NCI-H82 treated with DMSO at 0.1 percent for 48 hours (cell line): ENCODE data around the gene ASL.
"Not testable (repeated sequence)": the region's sequence is repeated elsewhere in the genome, so short reads cannot be mapped to it uniquely, and the experiment has no call there.

ENCODE experiments used
- DNase-seq: peaks from one replicate; lab custom pipeline; 2025; ENCODE audit not compliant: unreplicated experiment; lab: John Stamatoyannopoulos, UW

The ASL gene

GRCh38 chr7:66116680-66117420 lies 41.2 kb downstream of the ASL start:
- DNase-seq: not testable (repeated sequence)

DNA sequence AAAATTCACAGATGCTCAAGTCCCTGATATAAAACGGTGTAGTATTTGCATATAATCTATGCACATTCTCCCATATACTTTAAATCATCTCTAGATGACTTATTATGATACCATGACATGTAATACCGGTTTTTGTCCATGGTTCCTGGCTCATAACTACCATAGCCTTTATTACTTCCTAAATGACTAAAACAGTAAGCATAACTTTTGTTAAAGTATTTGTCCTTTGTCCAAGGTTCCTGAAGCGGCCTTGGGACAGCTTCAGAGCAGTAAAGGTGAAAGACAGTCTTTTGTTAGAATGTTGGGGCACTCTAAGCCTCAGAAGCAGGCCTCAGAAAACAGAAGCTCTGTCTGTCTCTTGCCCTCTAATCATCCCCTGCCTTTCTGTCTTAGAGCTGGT lies 43.0 kb downstream of the ASL start:
- DNase-seq: no peak

DNA sequence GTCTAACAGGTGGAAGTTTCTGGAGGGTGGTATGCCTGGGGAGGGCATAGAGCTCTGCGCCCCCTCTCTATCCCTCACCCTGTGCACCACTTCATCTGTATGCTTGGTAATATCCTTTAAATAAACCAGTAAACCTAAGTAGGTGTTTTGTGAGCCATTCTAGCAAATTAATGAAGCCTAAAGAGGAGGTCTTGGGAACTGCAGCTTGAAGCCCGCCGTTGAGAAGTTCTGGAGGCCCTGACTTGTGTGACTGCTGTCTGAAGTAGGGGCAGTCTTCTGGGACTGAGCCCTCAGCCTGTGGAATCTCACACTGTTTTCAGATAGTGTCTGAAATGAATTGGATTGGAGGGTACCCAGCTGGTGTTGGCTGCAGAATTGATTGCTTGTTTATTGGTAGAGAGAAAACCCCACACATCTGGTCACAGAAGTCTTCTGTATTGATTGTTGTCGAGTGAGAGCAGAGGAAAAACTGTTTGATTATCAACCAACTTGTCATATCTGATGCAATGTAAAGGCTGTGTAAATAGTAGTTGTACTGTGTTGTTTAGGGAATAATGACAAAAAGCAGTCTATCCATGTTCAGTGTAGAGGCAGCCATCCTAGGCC lies 43.7 kb downstream of the ASL start:
- DNase-seq: no peak

DNA sequence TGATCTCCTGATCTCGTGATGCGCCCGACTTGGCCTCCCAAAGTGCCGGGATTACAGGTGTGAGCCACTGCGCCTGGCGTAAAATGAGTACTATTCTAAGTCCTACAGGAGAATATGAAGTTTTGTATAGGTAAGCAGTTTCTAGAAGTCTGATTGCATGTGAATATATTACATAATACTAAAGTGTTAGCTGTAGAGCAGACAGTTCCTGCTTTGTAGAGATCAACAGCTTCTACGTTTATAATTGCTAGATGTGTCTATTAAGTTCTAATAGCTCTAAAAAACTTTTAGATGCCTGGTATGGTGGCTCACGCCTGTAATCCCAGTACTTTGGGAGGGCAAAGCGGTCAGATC lies 47.5 kb downstream of the ASL start:
- DNase-seq: no peak

- DNase-seq: not testable (repeated sequence)
Measured at GRCh38 chr7:66124569-66124861, 48.9 kb downstream of the ASL start.

- DNase-seq: no peak
Measured at GRCh38 chr7:66125052-66125694, 49.6 kb downstream of the ASL start.

DNA sequence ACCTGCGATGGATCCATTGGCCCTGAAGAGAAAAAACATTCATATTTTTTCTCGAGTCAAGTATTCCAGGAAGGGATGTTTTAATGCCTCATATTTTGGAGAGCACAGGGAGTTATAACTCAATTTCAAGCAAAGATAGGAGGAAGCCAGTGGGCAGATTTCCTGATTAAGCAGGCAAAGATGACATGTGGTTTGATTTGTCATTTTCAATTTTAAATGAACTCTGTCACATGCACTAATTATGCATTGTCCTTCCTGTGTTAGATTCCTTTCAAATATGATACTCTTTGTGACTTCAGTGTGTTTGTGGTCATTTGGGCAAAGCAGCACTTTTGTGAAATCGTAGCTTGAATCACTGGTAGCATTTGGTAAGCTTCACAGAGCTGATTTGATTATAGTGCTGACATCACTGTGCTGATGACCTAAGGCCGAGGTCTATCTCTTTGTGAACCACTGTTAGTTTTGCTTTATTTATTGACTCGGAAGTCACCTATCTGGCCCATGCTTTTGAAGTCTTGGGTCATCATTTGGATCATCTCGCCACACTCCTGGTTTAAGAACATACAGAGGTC lies 50.2 kb downstream of the ASL start:
- not testable (repeated sequence) for DNase-seq

DNA sequence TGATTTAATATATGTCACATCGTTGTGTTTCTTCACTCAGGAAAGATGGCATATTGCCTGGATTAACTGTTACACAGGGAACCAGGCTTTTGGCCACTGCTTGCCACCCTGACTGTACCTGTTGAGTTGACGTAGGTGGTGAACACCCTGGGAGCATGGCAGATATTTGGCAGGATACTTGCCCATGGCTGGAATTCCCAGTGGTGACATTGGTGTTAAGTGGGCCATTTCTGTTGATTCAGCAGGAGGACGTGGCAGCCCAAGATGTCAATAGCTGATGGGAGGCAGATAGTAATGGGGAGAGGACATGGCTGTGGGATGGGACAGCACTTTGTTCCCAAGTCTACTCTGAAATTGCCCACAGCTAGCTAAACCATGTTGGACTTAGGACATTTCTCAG lies 51.6 kb downstream of the ASL start:
- not testable (repeated sequence) for DNase-seq

DNA sequence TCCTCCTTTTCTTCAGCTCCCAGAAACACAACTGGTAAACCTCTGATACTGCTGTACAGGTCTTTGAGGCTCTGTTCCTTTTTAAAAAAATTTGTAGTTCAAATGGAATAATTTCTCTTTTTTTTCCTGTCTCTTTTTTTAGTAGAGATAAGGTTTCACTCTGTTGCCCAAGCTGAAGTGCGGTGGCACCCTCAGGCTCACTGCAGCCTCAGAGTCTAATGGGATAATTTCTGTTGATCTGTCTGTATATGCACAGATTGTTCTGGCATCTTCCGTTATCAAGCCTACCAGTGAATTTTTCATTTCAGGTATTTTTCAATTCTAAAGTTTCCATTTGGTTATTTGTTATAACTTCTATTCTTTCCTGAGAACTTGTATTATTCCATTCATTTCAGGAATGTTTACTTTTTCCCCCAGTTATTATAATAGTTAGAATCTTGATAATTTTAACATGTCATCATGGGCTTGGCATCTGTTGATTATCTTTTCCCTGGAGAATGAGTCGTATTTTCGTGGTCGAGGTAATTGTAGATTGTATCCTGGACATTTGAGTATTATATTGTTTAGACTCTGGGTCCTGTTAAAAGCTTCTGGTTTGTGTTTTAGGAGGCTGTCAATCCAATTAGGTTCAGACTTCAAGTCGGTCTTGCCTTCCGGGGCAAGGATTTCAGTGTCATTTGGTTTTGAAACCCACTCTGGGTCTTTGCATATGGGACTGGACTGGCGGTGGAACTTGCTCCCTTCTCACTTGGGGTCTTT lies 63.6 kb downstream of the ASL start:
- peak; percentile 38 for DNase-seq

GRCh38 chr7:66140924-66141323 lies 65.3 kb downstream of the ASL start:
- DNase-seq: peak; percentile 69

GRCh38 chr7:66142334-66142733 lies 66.7 kb downstream of the ASL start:
- no peak for DNase-seq

DNA sequence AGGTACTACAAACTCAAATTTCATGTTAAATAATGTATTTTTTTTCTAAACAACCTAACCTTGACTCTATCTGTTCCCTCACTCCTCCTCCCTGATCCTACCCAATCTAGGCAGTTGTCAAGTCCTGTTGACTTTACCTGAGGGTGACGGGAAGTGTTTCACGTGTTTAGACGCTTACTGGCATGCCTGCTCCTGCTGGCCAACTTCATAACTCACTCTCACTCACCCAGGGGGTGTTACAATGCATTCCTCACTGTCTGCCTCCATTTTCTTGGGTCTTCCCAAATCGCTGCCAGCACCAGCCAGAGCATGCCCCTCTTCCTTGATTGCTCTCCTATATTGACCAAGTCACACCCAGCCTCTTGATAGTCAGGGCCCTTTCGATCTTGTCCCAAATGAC lies 67.4 kb downstream of the ASL start:
- no peak for DNase-seq
